Esophagus squamous epithelium (tissue), 5 donors: ENCODE results near the gene SULT2B1. TPM values are rescaled to one million over a fixed set of nuclear protein-coding genes. Genes with fewer than 3 reads are reported as not detected.

Source experiments
- DNase-seq: peaks from one replicate; lab custom pipeline; 2025; lab: John Stamatoyannopoulos, UW
- H3K27ac ChIP-seq, 4 donors: fragments of 200-600 bp; sonication (generic); one replicate each; pipeline ENCODE4 v1.5.1; 2016 to 2019; ENCODE audit warnings: mild to moderate bottlenecking in 1 of 4
- H3K27me3 ChIP-seq, 4 donors: fragments of 200-600 bp; sonication (generic); 1 replicate in 3 of 4; 2 replicates in 1 of 4; pipeline versions ENCODE4 v1.5.1 to v1.6.0; 2017 to 2021; ENCODE audit warnings: antibody characterized with exemption in 1 of 4
- H3K36me3 ChIP-seq, 3 donors: fragments of 200-600 bp; sonication (generic); one replicate each; pipeline ENCODE4 v1.5.1; 2016 to 2019
- H3K4me1 ChIP-seq, 3 donors: fragments of 200-600 bp; sonication (generic); one replicate each; pipeline ENCODE4 v1.5.1; 2017 to 2019
- H3K4me3 ChIP-seq, 4 donors: fragments of 200-600 bp; sonication (generic); 1 replicate in 3 of 4; 2 replicates in 1 of 4; pipeline ENCODE4 v1.5.1; 2016 to 2019; ENCODE audit warnings: mild to moderate bottlenecking in 2 of 4, moderate library complexity in 1 of 4
- H3K9me3 ChIP-seq, 3 donors: fragments of 200-600 bp; sonication (generic); one replicate each; pipeline ENCODE4 v1.5.1; 2016 to 2019
- CTCF ChIP-seq, 6 experiments: fragments of 450-650 bp in 4 of 6; fragments of 200-600 bp in 2 of 6; sonication (generic) in 2 of 6; IDR thresholded peaks; one replicate each; pipeline ENCODE4 v1.5.1; 2016 to 2019; ENCODE audit warnings: antibody characterized with exemption in 6 of 6, mild to moderate bottlenecking in 4 of 6, moderate library complexity in 4 of 6
- POLR2A ChIP-seq, 4 donors: fragments of 450-650 bp; IDR thresholded peaks; one replicate each; pipeline ENCODE4 v1.6.1; 2017; ENCODE audit warnings: antibody characterized with exemption in 4 of 4, mild to moderate bottlenecking in 4 of 4, moderate library complexity in 3 of 4
- WGBS, 2 donors: methylation state at CpG; one replicate each; pipeline ENCODE4 v1.1.5; 2018; 5-methylcytosine and 5-hydroxymethylcytosine counted together
- intact Hi-C: fragments of 100-400 bp; cut with DNase I; formaldehyde crosslinking; loops from one replicate; pipeline ENCODE4 v1.15.0; 2022
- total RNA-seq, 4 donors: library from RNA; depleted of rRNA; stranded (reverse); fragments of >200 nt; gene quantifications; one replicate each; pipeline ENCODE4 v1.1.0, GENCODE V29; 2016
- donor health status: DM: yes; HTN: yes; CAD: no.

The SULT2B1 gene
- total RNA-seq, 4 donors from 2014 or later, result 84.8 to 253 (median 150) TPM

DNA sequence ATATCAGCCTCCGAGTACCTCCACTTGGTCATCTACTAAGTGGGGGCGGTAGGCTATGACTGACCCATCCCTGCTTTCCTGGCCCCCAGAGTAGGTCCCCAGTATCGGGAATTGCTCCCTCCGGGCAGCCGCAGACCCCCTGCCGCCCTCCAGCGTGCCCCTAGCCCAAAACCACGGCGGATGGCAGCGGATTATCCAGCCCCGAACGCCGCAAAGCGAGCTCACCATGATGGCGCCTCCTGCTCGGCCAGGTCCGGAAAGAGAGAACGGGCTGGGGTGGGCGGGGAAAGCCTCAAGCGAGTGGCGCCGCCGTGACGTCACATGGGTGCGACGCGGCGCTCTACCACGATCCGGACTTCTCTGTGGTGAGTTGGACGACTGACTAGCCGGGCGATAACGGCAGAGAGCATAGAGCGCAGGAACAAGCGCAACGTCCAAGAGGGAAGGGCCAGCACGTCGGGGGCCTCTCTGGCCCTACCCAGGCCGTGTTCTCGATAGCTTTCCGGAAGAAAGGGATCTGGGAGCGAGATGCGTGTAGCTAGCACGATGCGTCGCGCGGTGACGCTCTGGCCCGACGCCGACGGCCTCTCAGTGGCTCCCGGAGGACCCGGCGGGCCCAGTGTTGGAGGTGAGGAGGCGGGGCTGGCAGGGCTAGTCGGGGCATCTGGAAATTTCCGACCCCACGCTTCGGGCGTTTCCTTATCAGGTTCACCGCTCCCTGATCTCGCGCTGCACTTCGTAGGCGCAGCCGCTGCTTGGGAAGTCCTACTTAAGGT is 67.1 kb downstream of the SULT2B1 start, which contains the start of the genes RPL18 and SPHK2:
Gene RPL18 (minus strand): TSS at position 263 of the 776 bp plus-strand sequence. CDS start 35 bp downstream, at position 228.
Gene SPHK2 (plus strand): TSS at position 591 of the 776 bp plus-strand sequence. CDS start 1,009 bp downstream, outside the sequence.
- intact Hi-C loops, result no loop called here
- WGBS, 2 donors, result 0% methylated on average over 25 to 29 of the region's 69 CpGs

GRCh38 chr19:48619692-48620585 is 68.0 kb downstream of the SULT2B1 start:
- Histone ChIP-seq H3K4me1 (peaks cover 49 to 89% (median 54%) of the 10 kb centered on the region in 3 donors), H3K4me3 (peak overlapping the region; percentile 75 to 96 (median 82)), H3K27ac (peak overlapping the region; percentile 91 to 96 (median 94)), H3K27me3 (no peaks in the 10 kb centered on the region), H3K36me3 (peaks cover 17 to 34% (median 24%) of the 10 kb centered on the region in 3 donors), H3K9me3 (no peaks in the 10 kb centered on the region)
- no peak for DNase-seq
- intact Hi-C loops, result no loop called here
- peak in 1 of 6 experiments; percentile 21 for TF ChIP-seq CTCF (IDR thresholded peaks at IDR 0.05)
- no peak for TF ChIP-seq POLR2A (IDR thresholded peaks at IDR 0.05)
- 10 to 46% methylated on average over 4 to 5 of the region's 6 CpGs for WGBS, 2 donors

More for the DNA sequence above, 67.1 kb downstream of the SULT2B1 start, which contains the start of the genes RPL18 and SPHK2:
- Histone ChIP-seq H3K4me1 (peaks cover 41 to 90% (median 48%) of the 10 kb centered on the region in 3 donors), H3K4me3 (peak within 1 kb of the TSS; percentile 75 to 96 (median 82)), H3K27me3 (no peaks in the 10 kb centered on the region), H3K36me3 (peaks cover 17 to 37% (median 24%) of the 10 kb centered on the region in 3 donors), H3K27ac (peak within 1 kb of the TSS; percentile 91 to 96 (median 94)), H3K9me3 (no peaks in the 10 kb centered on the region)
- TF ChIP-seq POLR2A (IDR thresholded peaks at IDR 0.05), result peak in 3 of 4 donors; percentile 85 to 92 (median 92)
- peak in 2 of 6 experiments; percentile 17 to 38 for TF ChIP-seq CTCF (IDR thresholded peaks at IDR 0.05)
- DNase-seq, result peak; percentile 89

- peak overlapping the region; percentile 75 to 91 (median 88) for H3K27ac ChIP-seq
- DNase-seq, result no peak
- no peaks in the 10 kb centered on the region for H3K27me3 ChIP-seq
- WGBS, 2 donors, result 19 to 26% methylated on average over 8 of the region's 8 CpGs
- peaks cover 0 to 18% (median 0%) of the 10 kb centered on the region in 3 donors for H3K36me3 ChIP-seq
- no peak for TF ChIP-seq POLR2A (IDR thresholded peaks at IDR 0.05)
- no peak for TF ChIP-seq CTCF (IDR thresholded peaks at IDR 0.05)
- intact Hi-C loops, result no loop called here
- peak overlapping the region; percentile 23 to 71 (median 46) for H3K4me3 ChIP-seq
- no peaks in the 10 kb centered on the region for H3K9me3 ChIP-seq
- peaks cover 25 to 86% (median 40%) of the 10 kb centered on the region in 3 donors for H3K4me1 ChIP-seq
Observed at GRCh38 chr19:48623556-48624066, 71.6 kb downstream of the SULT2B1 start.

DNA sequence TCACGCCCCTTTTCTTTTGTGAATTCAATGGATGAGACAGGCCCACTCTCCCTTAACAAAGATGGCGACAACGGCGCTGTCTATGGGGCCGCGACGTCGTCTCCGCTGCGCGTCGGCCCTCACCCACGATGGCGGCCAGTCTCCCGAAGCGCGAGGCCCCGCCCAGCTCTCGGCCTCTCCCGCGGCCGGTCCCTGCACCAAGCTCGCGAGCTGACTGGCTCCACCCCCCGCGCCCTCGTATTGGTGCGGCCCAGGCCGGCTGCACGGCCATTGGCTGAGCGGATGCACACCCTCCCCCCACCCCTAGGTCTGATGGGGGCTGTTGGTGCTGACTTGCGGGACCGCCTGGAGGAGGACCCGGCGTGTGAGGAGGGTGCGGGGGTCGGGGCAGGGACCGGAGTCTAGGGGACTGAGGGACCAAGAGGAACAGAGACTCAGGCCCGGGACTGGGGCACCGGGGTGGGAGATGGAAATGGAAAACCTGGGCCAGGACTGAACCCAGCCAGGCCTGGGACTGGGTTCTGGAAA is 72.2 kb downstream of the SULT2B1 start:
- DNase-seq, result peak; percentile 82
- peak overlapping the region; percentile 75 to 91 (median 88) for H3K27ac ChIP-seq

More for the DNA sequence above, 72.2 kb downstream of the SULT2B1 start:
- H3K9me3 ChIP-seq, result no peaks in the 10 kb centered on the region
- TF ChIP-seq CTCF (IDR thresholded peaks at IDR 0.05), result peak in 1 of 6 experiments; percentile 20
- TF ChIP-seq POLR2A (IDR thresholded peaks at IDR 0.05), result no peak
- H3K36me3 ChIP-seq, result peaks cover 0 to 23% (median 0%) of the 10 kb centered on the region in 3 donors
- H3K27me3 ChIP-seq, result no peaks in the 10 kb centered on the region
- WGBS, 2 donors, result 1 to 4% methylated on average over 8 to 12 of the region's 40 CpGs
- H3K4me1 ChIP-seq, result peaks cover 25 to 87% (median 40%) of the 10 kb centered on the region in 3 donors
- intact Hi-C loops, result no loop called here
- peak overlapping the region; percentile 23 to 71 (median 46) for H3K4me3 ChIP-seq
